GM12864 (cell line): ENCODE measurements around the gene CACNA1G.

Experiments
- DNase-seq: peaks from one replicate; pipeline ENCODE4 v3.0.0-alpha.2; 2011; ENCODE audit warnings: low read depth
- H3K4me3 ChIP-seq: 2 replicates; pipeline ENCODE4 v1.5.1; 2011; ENCODE audit warnings: mild to moderate bottlenecking, low read depth, low read length, control low read depth
- TF ChIP-seq, protein P1 (sequence below): IDR thresholded peaks from 2 replicates; pipeline ENCODE4 v1.5.1; 2011; ENCODE audit warnings: low read depth, mild to moderate bottlenecking, moderate library complexity, low read length, control low read depth, inconsistent platforms; ENCODE audit errors: missing control alignments

CACNA1G gene

GRCh38 chr17:50593321-50593720, 32.8 kb downstream of the CACNA1G start:
- H3K4me3 ChIP-seq, result no peak overlapping the region
- TF ChIP-seq, protein P1, sequence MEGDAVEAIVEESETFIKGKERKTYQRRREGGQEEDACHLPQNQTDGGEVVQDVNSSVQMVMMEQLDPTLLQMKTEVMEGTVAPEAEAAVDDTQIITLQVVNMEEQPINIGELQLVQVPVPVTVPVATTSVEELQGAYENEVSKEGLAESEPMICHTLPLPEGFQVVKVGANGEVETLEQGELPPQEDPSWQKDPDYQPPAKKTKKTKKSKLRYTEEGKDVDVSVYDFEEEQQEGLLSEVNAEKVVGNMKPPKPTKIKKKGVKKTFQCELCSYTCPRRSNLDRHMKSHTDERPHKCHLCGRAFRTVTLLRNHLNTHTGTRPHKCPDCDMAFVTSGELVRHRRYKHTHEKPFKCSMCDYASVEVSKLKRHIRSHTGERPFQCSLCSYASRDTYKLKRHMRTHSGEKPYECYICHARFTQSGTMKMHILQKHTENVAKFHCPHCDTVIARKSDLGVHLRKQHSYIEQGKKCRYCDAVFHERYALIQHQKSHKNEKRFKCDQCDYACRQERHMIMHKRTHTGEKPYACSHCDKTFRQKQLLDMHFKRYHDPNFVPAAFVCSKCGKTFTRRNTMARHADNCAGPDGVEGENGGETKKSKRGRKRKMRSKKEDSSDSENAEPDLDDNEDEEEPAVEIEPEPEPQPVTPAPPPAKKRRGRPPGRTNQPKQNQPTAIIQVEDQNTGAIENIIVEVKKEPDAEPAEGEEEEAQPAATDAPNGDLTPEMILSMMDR, result no peak
- no peak for DNase-seq

- H3K4me3 ChIP-seq, result no peak overlapping the region
- no peak for DNase-seq
Observed at GRCh38 chr17:50594128-50594823, 33.8 kb downstream of the CACNA1G start.

GRCh38 chr17:50594892-50595291, 34.4 kb downstream of the CACNA1G start:
- TF ChIP-seq, protein P1, result no peak
- no peak overlapping the region for H3K4me3 ChIP-seq
- no peak for DNase-seq

More at GRCh38 chr17:50594128-50594823, 33.8 kb downstream of the CACNA1G start:
- TF ChIP-seq, protein P1, result no peak

DNA sequence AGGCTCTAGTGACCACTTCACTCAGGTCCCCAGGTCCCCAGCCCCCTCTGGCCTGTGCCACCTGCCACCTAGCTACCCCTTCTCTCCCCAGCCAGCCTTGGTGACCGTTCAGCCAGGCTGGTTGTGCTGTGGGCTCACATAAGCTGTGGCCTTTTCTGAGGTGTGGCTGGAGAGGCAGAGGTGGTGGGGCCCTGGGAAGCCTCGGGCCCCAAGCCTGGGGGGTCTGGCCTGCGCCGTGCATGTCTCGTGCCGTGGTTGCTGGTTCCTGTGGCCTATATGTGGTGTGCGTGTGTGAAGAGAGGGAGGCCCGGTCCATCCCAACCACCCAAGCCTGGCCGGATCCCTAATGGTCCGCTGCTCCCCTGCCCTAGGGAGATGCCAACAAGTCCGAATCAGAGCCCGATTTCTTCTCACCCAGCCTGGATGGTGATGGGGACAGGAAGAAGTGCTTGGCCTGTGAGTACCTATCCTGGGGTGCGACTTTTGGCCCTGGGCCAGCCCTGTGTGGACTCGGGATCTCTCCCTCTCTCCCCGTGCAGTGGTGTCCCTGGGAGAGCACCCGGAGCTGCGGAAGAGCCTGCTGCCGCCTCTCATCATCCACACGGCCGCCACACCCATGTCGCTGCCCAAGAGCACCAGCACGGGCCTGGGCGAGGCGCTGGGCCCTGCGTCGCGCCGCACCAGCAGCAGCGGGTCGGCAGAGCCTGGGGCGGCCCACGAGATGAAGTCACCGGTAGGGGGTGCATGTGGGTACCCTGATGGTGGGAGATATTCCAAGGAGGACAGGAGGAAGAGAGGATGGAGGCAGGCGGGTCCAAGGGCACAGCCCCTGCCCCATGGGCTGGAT, 35.9 kb downstream of the CACNA1G start:
- no peak for DNase-seq
- TF ChIP-seq, protein P1, result no peak
- H3K4me3 ChIP-seq, result no peak overlapping the region

DNA sequence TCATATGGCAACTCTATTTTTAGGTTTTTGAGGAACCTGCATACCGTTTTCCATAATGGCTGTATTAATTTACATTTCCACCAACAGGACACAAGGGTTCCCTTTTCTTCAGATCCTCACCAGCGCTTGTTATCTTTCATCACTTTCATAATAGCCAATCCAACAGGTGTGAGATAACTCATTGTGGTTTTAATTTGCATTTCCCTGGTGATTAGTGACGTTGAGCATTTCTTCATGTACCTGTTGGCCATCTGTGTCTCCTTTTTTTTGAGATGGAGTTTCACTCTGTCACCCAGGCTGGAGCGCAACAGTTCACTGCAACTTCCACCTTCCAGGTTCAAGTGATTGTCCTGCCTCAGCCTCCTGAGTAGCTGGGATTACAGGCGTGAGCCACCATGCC, 38.0 kb downstream of the CACNA1G start:
- TF ChIP-seq, protein P1, result no peak
- H3K4me3 ChIP-seq, result no peak overlapping the region
- DNase-seq, result peak; percentile 18

DNA sequence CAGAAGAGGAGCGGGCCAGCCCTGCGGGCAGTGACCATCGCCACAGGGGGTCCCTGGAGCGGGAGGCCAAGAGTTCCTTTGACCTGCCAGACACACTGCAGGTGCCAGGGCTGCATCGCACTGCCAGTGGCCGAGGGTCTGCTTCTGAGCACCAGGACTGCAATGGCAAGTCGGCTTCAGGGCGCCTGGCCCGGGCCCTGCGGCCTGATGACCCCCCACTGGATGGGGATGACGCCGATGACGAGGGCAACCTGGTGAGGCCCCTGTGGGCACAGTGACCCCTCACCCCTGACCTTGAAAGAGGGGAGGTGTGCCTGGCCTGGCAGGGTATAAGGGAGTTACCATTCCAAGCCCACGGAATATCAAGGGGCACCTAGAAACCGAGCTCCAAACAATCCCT, 39.1 kb downstream of the CACNA1G start:
- no peak overlapping the region for H3K4me3 ChIP-seq
- DNase-seq, result no peak
- TF ChIP-seq, protein P1, result no peak
